NCI-H146 (cell line): ENCODE measurements around the gene FAM219B.
"Not testable (repeated sequence)": the region's sequence is repeated elsewhere in the genome, so short reads cannot be mapped to it uniquely, and the experiment has no call there.

Experiments
- DNase-seq: peaks from one replicate; lab custom pipeline; 2025; lab: John Stamatoyannopoulos, UW

The FAM219B gene

GRCh38 chr15:74902295-74903075 is 4.2 kb downstream of the FAM219B start:
- DNase-seq: no peak

- DNase-seq: peak; percentile 3
These were observed 5.0 kb downstream of the FAM219B start for GRCh38 chr15:74901612-74902063.

DNA sequence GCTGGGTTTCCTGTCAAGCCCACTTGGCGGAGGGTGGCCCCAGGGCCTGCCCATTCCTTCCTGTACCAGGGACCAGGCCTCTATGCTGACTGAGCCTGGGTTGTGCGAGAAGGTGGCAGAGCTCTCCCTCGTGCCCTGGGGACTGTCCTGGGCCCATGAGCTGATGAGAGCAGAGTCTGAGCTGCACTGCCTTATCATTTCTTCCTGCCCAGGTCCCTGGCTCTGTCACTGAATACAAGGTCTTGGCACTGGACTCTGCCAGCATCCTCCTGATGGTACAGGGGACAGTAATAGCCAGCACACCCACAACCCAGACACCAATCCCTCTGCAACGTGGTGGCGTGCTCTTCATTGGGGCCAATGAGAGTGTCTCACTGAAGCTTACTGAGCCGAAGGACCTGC is 9.3 kb downstream of the FAM219B start:
- DNase-seq: no peak

- DNase-seq: no peak
These were observed 10.3 kb downstream of the FAM219B start for GRCh38 chr15:74896316-74896715.

- DNase-seq: no peak
These were observed 10.8 kb downstream of the FAM219B start for GRCh38 chr15:74895830-74896229.

DNA sequence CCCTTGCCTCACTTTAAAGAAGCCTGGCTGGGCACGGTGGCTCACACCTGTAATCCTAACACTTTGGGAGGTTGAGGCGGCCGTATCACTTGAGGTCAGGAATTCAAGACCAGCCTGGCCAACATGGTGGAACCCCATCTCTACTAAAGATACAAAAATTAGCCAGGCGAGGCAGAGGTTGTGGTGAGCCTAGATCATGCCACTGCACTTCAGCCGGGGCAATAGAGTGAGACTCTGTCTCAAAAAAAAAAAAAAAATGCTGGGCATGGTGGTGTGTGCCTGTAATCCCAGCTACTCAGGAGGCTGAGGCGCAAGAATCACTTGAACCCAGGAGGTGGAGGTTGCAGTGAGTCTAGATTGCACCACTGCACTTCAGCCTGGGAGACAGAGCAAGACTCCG is 12.3 kb downstream of the FAM219B start:
- not testable (repeated sequence) for DNase-seq

DNA sequence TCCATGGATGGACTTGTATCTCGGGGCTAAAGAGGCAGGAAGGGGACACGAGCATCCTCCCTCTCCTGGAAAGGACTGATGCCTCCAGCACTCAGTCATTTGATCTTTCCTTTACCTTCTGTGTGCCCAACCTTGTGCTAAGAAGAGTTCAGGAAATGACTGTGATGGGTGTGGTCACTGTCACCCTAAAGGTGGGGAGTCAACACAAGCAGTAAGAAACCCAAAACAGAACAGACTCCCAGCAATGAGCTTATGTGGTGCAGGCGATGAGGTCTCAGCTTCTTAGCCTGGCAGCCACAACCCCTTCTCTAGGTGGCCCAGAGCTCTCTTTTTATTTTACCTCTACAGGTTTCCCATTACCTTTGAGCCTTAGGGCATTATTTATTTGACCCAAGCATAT is 13.0 kb downstream of the FAM219B start:
- no peak for DNase-seq

DNA sequence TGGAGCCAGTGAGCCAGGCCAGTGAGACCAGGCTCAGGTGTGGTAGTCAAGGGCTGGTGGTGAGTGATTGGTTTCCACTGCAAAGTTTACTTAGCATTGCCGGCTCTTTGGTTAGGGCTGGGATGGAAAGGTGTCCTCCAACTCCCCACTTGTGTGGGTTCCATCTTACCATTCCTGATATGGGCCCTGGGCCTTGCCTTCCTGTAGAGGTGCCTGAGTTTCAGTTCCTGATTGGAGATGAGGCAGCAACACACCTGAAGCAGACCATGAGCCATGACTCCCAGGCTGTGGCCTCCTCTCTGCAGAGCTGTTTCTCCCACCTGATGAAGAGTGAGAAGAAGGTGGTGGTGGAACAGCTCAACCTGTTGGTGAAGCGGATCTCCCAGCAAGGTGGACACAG is 13.7 kb downstream of the FAM219B start:
- no peak for DNase-seq

- DNase-seq: no peak
These were observed 14.3 kb downstream of the FAM219B start for GRCh38 chr15:74892313-74892712.

- DNase-seq: no peak
These were observed 15.2 kb downstream of the FAM219B start for GRCh38 chr15:74891469-74891868.

- no peak for DNase-seq
These were observed 16.0 kb downstream of the FAM219B start for GRCh38 chr15:74890665-74890960.

DNA sequence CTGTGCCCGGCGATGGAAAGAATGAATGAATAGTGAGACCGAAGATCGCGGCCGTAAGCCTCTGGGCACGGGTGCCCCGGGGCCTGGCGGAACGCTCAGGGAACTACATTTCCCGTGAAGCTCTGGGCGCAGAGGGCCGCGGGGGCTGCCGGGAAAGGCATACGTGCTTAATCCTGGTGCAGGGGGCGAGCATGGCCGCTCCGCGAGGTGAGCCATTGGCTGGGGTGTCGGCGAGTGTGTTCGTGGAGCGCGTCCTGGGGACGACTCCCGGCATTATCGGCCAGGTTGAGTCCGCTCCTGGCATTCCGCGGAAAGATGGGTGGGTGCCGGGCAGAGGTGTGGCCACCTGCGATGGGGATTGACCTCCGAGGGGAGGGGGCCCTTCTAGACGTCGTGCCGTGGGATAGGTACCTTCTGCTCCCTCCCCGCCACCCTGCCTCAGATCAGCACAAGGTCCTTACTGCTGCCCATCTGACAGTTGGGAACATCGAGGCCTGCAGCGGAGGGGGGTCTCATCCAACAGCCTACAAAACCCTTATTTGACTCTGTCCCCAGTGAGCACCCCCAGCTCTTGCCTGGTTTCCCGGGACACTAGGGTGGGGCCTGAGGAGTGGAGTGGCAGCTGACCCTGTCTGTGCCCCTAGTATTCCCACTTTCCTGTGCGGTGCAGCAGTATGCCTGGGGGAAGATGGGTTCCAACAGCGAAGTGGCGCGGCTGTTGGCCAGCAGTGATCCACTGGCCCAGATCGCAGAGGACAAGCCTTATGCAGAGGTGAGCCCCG is 16.6 kb downstream of the FAM219B start, which contains the start of gene MPI:
Gene MPI (plus strand): TSS at position 160 of the 782 bp plus-strand sequence. CDS start 32 bp downstream, at position 192.
- peak; percentile 76 for DNase-seq

DNA sequence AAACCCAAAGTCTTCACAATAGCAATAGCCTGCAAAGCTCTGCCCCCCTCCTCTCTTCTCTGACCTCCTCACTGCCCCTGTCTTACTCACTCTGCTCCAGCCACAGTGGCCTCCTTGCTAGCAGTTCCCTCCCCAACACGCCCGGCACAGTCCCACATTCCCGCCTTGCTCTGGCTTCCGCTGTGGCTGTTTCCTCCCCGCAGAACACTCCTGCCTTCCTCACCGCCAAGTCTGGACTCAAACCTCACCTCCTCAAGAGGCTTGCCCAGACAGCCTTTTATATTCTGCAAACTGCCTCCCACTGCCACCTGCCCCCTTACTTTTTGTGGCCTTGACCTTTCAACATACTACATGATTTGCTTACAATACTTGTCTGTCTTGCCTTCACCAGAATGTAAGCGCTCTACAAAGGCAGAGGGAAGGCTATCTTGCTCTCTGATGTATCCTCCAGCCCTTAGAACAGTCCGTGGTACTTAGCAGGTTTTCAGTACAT is 17.2 kb downstream of the FAM219B start:
- DNase-seq: peak; percentile 22

GRCh38 chr15:74888716-74889115 is 17.9 kb downstream of the FAM219B start:
- no peak for DNase-seq

GRCh38 chr15:74887537-74888193 is 19.0 kb downstream of the FAM219B start:
- not testable (repeated sequence) for DNase-seq

GRCh38 chr15:74885461-74885860 is 21.2 kb downstream of the FAM219B start:
- no peak for DNase-seq

- DNase-seq: no peak
These were observed 22.0 kb downstream of the FAM219B start for GRCh38 chr15:74884428-74885223.

GRCh38 chr15:74882528-74882927 is 24.1 kb downstream of the FAM219B start:
- no peak for DNase-seq

- no peak for DNase-seq
These were observed 28.4 kb downstream of the FAM219B start for GRCh38 chr15:74878273-74878672.

DNA sequence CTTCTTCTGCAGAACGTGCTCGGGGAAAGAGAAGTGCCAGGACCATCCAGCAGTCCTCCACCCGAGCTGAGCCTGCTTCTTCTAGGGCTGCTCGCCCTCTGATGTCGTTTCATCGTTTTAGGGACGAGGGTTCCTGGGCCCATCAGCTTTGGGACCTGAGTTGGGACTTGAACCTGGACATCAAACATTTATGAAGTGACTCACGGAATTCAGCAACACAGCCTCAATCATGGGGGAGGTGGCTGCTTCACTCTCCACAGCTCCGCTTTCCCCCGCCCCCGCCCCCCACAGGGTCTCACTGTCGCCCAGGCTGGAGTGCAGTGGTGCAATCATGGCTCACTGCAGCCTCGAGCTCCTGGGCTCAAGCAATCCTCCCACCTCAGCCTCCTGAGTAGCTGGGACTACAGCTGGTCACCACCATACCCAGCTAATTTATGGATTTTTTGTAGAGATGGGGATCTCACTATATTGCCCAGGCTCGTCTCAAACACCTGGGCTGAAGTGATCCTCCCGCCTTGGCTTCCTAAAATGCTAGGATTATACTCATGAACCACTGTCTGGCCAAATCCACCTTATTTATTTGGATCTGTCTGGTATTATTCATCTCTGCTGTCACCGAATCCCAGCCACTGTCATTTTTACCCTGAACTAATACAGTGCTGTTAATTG is 32.8 kb downstream of the FAM219B start:
- peak; percentile 31 for DNase-seq
